ENCODE data around the gene SMARCC2. TPM values are rescaled to one million over a fixed set of nuclear protein-coding genes. Genes with fewer than 3 reads are reported as not detected.
A peak's percentile ranks its signal among the peaks of the same experiment; 100 is the strongest.

The SMARCC2 gene
- total RNA-seq, 2 experiments from 2014 or later: 68.3 to 137 TPM

GRCh38 chr12:56114084-56114483 is 75.2 kb downstream of the SMARCC2 start:
- intact Hi-C loops (cut with micrococcal nuclease; ENCODE audit: unreplicated experiment): loop anchor here (10.0 kb wide), 1 partner anchor 521 kb away; the partner anchor contains the start of gene BAZ2A
- Histone ChIP-seq H3K9me2 (ENCODE audit: insufficient read depth, low read length) (no peaks in the 10 kb centered on the region), H2AFZ (ENCODE audit: low read length) (no peak overlapping the region), H3K27ac (ENCODE audit: low read depth, low read length, poor library complexity, severe bottlenecking) (peak overlapping the region; percentile 41), H3K4me1 (ENCODE audit: insufficient read depth, low read length, poor library complexity, severe bottlenecking) (peaks cover 14% of the 10 kb centered on the region), H4K20me1 (ENCODE audit: insufficient read depth, low read length) (no peaks in the 10 kb centered on the region), H3K9me3 (ENCODE audit: low read length) (no peaks in the 10 kb centered on the region), H3K79me2 (ENCODE audit: insufficient read depth, low read depth, low read length) (peaks cover 9% of the 10 kb centered on the region), H3K4me3 (ENCODE audit: low read depth, low read length, poor library complexity, severe bottlenecking) (no peak overlapping the region), H3K36me3 (ENCODE audit: insufficient read depth, low read length) (peaks cover 68% of the 10 kb centered on the region), H3K4me2 (ENCODE audit: low read length) (no peak overlapping the region)
- no peak for TF ChIP-seq EZH2phosphoT487 (IDR thresholded peaks at IDR 0.05; ENCODE audit: borderline replicate concordance, low read depth, low read length)
- TF ChIP-seq, protein P1, sequence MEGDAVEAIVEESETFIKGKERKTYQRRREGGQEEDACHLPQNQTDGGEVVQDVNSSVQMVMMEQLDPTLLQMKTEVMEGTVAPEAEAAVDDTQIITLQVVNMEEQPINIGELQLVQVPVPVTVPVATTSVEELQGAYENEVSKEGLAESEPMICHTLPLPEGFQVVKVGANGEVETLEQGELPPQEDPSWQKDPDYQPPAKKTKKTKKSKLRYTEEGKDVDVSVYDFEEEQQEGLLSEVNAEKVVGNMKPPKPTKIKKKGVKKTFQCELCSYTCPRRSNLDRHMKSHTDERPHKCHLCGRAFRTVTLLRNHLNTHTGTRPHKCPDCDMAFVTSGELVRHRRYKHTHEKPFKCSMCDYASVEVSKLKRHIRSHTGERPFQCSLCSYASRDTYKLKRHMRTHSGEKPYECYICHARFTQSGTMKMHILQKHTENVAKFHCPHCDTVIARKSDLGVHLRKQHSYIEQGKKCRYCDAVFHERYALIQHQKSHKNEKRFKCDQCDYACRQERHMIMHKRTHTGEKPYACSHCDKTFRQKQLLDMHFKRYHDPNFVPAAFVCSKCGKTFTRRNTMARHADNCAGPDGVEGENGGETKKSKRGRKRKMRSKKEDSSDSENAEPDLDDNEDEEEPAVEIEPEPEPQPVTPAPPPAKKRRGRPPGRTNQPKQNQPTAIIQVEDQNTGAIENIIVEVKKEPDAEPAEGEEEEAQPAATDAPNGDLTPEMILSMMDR (conservative IDR thresholded peaks at IDR 0.05; ENCODE audit: low read length): no peak
- POLR2A ChIA-PET: interaction anchor here (1.2 kb wide), 1 partner anchor 9 kb away, joined by 3 read pairs; no protein-coding TSS in a partner anchor
- BruUV-seq (replicated peaks): no TSS peak
- CTCF ChIA-PET (ENCODE audit: unreplicated experiment): no interaction called here
- DNase-seq (ENCODE audit: low spot score): no peak

Other genes starting within 250 kb of the SMARCC2 start
- 0.49 and 1.4 TPM in 2 replicates for gene PMEL, start 223.4 kb downstream of the SMARCC2 start, total RNA-seq (2014; rRNA removed; shearing (Covaris generic))
- 2.4 and 3.0 TPM in 2 replicates for gene PMEL, start 223.4 kb downstream of the SMARCC2 start, total RNA-seq (2022)
- 57.8 and 68.1 TPM in 2 replicates for gene CDK2, start 222.7 kb downstream of the SMARCC2 start, total RNA-seq (2014; rRNA removed; shearing (Covaris generic))
- 80.9 and 81.4 TPM in 2 replicates for gene CDK2, start 222.7 kb downstream of the SMARCC2 start, total RNA-seq (2022)
- 21.6 and 21.8 TPM in 2 replicates for gene RAB5B, start 215.4 kb downstream of the SMARCC2 start, total RNA-seq (2014; rRNA removed; shearing (Covaris generic))
- 47.2 and 50.5 TPM in 2 replicates for gene RAB5B, start 215.4 kb downstream of the SMARCC2 start, total RNA-seq (2022)
- gene SUOX, start 192.2 kb downstream of the SMARCC2 start, total RNA-seq (2014; rRNA removed; shearing (Covaris generic)): 2.5 and 2.7 TPM in 2 replicates
- gene SUOX, start 192.2 kb downstream of the SMARCC2 start, total RNA-seq (2022): 6.4 and 7.4 TPM in 2 replicates
- gene IKZF4, start 168.4 kb downstream of the SMARCC2 start, total RNA-seq (2014; rRNA removed; shearing (Covaris generic)): 0.90 and 1.3 TPM in 2 replicates
- 6.0 and 8.8 TPM in 2 replicates for gene IKZF4, start 168.4 kb downstream of the SMARCC2 start, total RNA-seq (2022)
- 306 and 600 TPM in 2 replicates for gene RPS26, start 147.6 kb downstream of the SMARCC2 start, total RNA-seq (2014; rRNA removed; shearing (Covaris generic))
- 74.6 and 79.1 TPM in 2 replicates for gene RPS26, start 147.6 kb downstream of the SMARCC2 start, total RNA-seq (2022)
- not detected in 2 replicates for gene ERBB3, start 109.3 kb downstream of the SMARCC2 start, total RNA-seq (2014; rRNA removed; shearing (Covaris generic))
- gene ERBB3, start 109.3 kb downstream of the SMARCC2 start, total RNA-seq (2022): 0.83 TPM in 1 of 2 replicates, not detected in the other
- 358 and 437 TPM in 2 replicates for gene PA2G4, start 84.9 kb downstream of the SMARCC2 start, total RNA-seq (2014; rRNA removed; shearing (Covaris generic))
- 280 and 289 TPM in 2 replicates for gene PA2G4, start 84.9 kb downstream of the SMARCC2 start, total RNA-seq (2022)
- gene RPL41, start 72.8 kb downstream of the SMARCC2 start, total RNA-seq (2014; rRNA removed; shearing (Covaris generic)): 4,534 and 5,932 TPM in 2 replicates
- 4,745 and 4,976 TPM in 2 replicates for gene RPL41, start 72.8 kb downstream of the SMARCC2 start, total RNA-seq (2022)
- gene ZC3H10, start 71.2 kb downstream of the SMARCC2 start, total RNA-seq (2014; rRNA removed; shearing (Covaris generic)): 11.9 and 12.6 TPM in 2 replicates
- 15.8 and 16.5 TPM in 2 replicates for gene ZC3H10, start 71.2 kb downstream of the SMARCC2 start, total RNA-seq (2022)
- 74.6 and 85.9 TPM in 2 replicates for gene ESYT1, start 61.2 kb downstream of the SMARCC2 start, total RNA-seq (2014; rRNA removed; shearing (Covaris generic))
- 108 and 112 TPM in 2 replicates for gene ESYT1, start 61.2 kb downstream of the SMARCC2 start, total RNA-seq (2022)
- gene MYL6B, start 36.9 kb downstream of the SMARCC2 start, total RNA-seq (2014; rRNA removed; shearing (Covaris generic)): 56.6 and 105 TPM in 2 replicates
- gene MYL6B, start 36.9 kb downstream of the SMARCC2 start, total RNA-seq (2022): 62.6 and 77.6 TPM in 2 replicates
- gene MYL6, start 31.1 kb downstream of the SMARCC2 start, total RNA-seq (2014; rRNA removed; shearing (Covaris generic)): 574 and 654 TPM in 2 replicates
- 415 and 468 TPM in 2 replicates for gene MYL6, start 31.1 kb downstream of the SMARCC2 start, total RNA-seq (2022)
- gene RNF41, start 32.4 kb upstream of the SMARCC2 start, total RNA-seq (2014; rRNA removed; shearing (Covaris generic)): 63.8 and 76.1 TPM in 2 replicates
- gene RNF41, start 32.4 kb upstream of the SMARCC2 start, total RNA-seq (2022): 43.7 and 45.6 TPM in 2 replicates
- gene NABP2, start 34.9 kb upstream of the SMARCC2 start, total RNA-seq (2014; rRNA removed; shearing (Covaris generic)): 37.5 and 46.0 TPM in 2 replicates
- 54.1 and 61.1 TPM in 2 replicates for gene NABP2, start 34.9 kb upstream of the SMARCC2 start, total RNA-seq (2022)
- 0.76 and 2.5 TPM in 2 replicates for gene SLC39A5, start 40.6 kb upstream of the SMARCC2 start, total RNA-seq (2014; rRNA removed; shearing (Covaris generic))
- 1.2 and 1.4 TPM in 2 replicates for gene SLC39A5, start 40.6 kb upstream of the SMARCC2 start, total RNA-seq (2022)
- gene ANKRD52, start 68.9 kb upstream of the SMARCC2 start, total RNA-seq (2014; rRNA removed; shearing (Covaris generic)): 7.0 and 11.7 TPM in 2 replicates
- 35.0 and 35.6 TPM in 2 replicates for gene ANKRD52, start 68.9 kb upstream of the SMARCC2 start, total RNA-seq (2022)
- gene COQ10A, start 77.5 kb upstream of the SMARCC2 start, total RNA-seq (2014; rRNA removed; shearing (Covaris generic)): 15.8 and 22.1 TPM in 2 replicates
- gene COQ10A, start 77.5 kb upstream of the SMARCC2 start, total RNA-seq (2022): 20.6 and 28.9 TPM in 2 replicates
- gene CS, start 110.8 kb upstream of the SMARCC2 start, total RNA-seq (2014; rRNA removed; shearing (Covaris generic)): 150 and 154 TPM in 2 replicates
- gene CS, start 110.8 kb upstream of the SMARCC2 start, total RNA-seq (2022): 262 and 281 TPM in 2 replicates
- gene CNPY2, start 126.5 kb upstream of the SMARCC2 start, total RNA-seq (2014; rRNA removed; shearing (Covaris generic)): 62.8 and 75.5 TPM in 2 replicates
- 80.2 and 85.5 TPM in 2 replicates for gene CNPY2, start 126.5 kb upstream of the SMARCC2 start, total RNA-seq (2022)
- gene PAN2, start 144.5 kb upstream of the SMARCC2 start, total RNA-seq (2014; rRNA removed; shearing (Covaris generic)): 69.9 and 106 TPM in 2 replicates
- gene PAN2, start 144.5 kb upstream of the SMARCC2 start, total RNA-seq (2022): 117 and 132 TPM in 2 replicates
- 16.3 and 18.3 TPM in 2 replicates for gene IL23A, start 149.4 kb upstream of the SMARCC2 start, total RNA-seq (2014; rRNA removed; shearing (Covaris generic))
- gene IL23A, start 149.4 kb upstream of the SMARCC2 start, total RNA-seq (2022): 9.8 and 12.7 TPM in 2 replicates
- gene STAT2, start 170.6 kb upstream of the SMARCC2 start, total RNA-seq (2014; rRNA removed; shearing (Covaris generic)): 75.3 and 89.0 TPM in 2 replicates
- gene STAT2, start 170.6 kb upstream of the SMARCC2 start, total RNA-seq (2022): 126 and 135 TPM in 2 replicates
- gene APOF, start 173.4 kb upstream of the SMARCC2 start, total RNA-seq (2014; rRNA removed; shearing (Covaris generic)): 0.16 TPM in 1 of 2 replicates, not detected in the other
- gene APOF, start 173.4 kb upstream of the SMARCC2 start, total RNA-seq (2022): 0.20 and 0.38 TPM in 2 replicates